ENCODE measurements around the gene BCAS3. TPM values are rescaled to one million over a fixed set of nuclear protein-coding genes. Genes with fewer than 3 reads are reported as not detected.

Gene BCAS3
- total and polyA plus RNA-seq, 2 donors (not counting 1 experiment from before 2014, with no cell fraction given) = 13.9 to 73.4 TPM

GRCh38 chr17:60747069-60747808 lies 69.6 kb downstream of the BCAS3 start:
- H3K4me3 ChIP-seq (ENCODE audit: control extremely low read depth in 1 of 5, extremely low read depth in 1 of 5, insufficient read depth in 1 of 5, low read depth in 2 of 5, low read length in 4 of 5) = no peak overlapping the region
- no peak overlapping the region for H3K9ac ChIP-seq (ENCODE audit: low read length)
- Mint-ChIP-seq H3K27ac (no peak overlapping the region), H3K27me3 (no peaks in the 10 kb centered on the region), H3K9me3 (ENCODE audit: insufficient read depth) (no peaks in the 10 kb centered on the region), H3K4me3 (no peak overlapping the region), H3K4me1 (peaks cover 10% of the 10 kb centered on the region)
- no peak overlapping the region for H3K4me2 ChIP-seq (replicated peaks; ENCODE audit: low read depth, low read length, poor library complexity, severe bottlenecking)
- H3K27ac ChIP-seq (ENCODE audit: low read length in 2 of 2) = no peak overlapping the region
- DNase-seq (no peak), ATAC-seq (ENCODE audit: low read depth) (no peak)
- intact Hi-C loops (cut with micrococcal nuclease) = no loop called here
- H3K27me3 ChIP-seq (replicated peaks in 1 of 4; ENCODE audit: control extremely low read depth in 1 of 4, control insufficient read depth in 3 of 4, insufficient read depth in 4 of 4, low read length in 3 of 4) = no peaks in the 10 kb centered on the region
- POLR2A ChIA-PET = no interaction called here
- H3K4me1 ChIP-seq (ENCODE audit: control insufficient read depth in 2 of 2, insufficient read depth in 2 of 2, low read length in 2 of 2) = peaks cover 0 to 7% of the 10 kb centered on the region in 2 donors
- H3K9me3 ChIP-seq (ENCODE audit: control extremely low read depth in 1 of 3, control insufficient read depth in 2 of 3, insufficient read depth in 1 of 3, low read length in 2 of 3) = peaks cover 0 to 2% (median 0%) of the 10 kb centered on the region in 3 donors
- no peaks in the 10 kb centered on the region for H4K20me1 ChIP-seq (ENCODE audit: control insufficient read depth, insufficient read depth, low read length, poor library complexity, severe bottlenecking)
- CTCF ChIA-PET = no interaction called here
- H2AFZ ChIP-seq (ENCODE audit: insufficient read depth, low read depth, low read length, poor library complexity, severe bottlenecking) = no peak overlapping the region
- H3K79me2 ChIP-seq (ENCODE audit: control insufficient read depth, insufficient read depth, low read length) = no peaks in the 10 kb centered on the region
- TF ChIP-seq CTCF (IDR thresholded peaks at IDR 0.05) = no peak
- no peak for TF ChIP-seq EZH2 (IDR thresholded peaks at IDR 0.05; ENCODE audit: borderline replicate concordance, insufficient read depth, low read depth, low read length, poor library complexity, severe bottlenecking)
- WGBS (ENCODE audit: insufficient coverage) = 60% methylated on average over 1 of the region's 5 CpGs
- peaks cover 0 to 1% of the 10 kb centered on the region in 2 experiments for H3K36me3 ChIP-seq (replicated peaks in 1 of 2; ENCODE audit: control extremely low read depth in 1 of 2, control insufficient read depth in 1 of 2, extremely low read depth in 1 of 2, insufficient read depth in 2 of 2, low read length in 1 of 2)

- WGBS (ENCODE audit: insufficient coverage) = no CpG with 5 or more reads among the region's 2 CpGs
- Mint-ChIP-seq H3K4me3 (no peak overlapping the region), H3K9me3 (ENCODE audit: insufficient read depth) (no peaks in the 10 kb centered on the region), H3K4me1 (peaks cover 10% of the 10 kb centered on the region), H3K27me3 (no peaks in the 10 kb centered on the region), H3K27ac (no peak overlapping the region)
- Histone ChIP-seq H3K4me1 (ENCODE audit: control insufficient read depth in 2 of 2, insufficient read depth in 2 of 2, low read length in 2 of 2) (peaks cover 0 to 7% of the 10 kb centered on the region in 2 donors), H3K79me2 (ENCODE audit: control insufficient read depth, insufficient read depth, low read length) (no peaks in the 10 kb centered on the region), H2AFZ (ENCODE audit: insufficient read depth, low read depth, low read length, poor library complexity, severe bottlenecking) (no peak overlapping the region), H3K4me3 (ENCODE audit: control extremely low read depth in 1 of 5, extremely low read depth in 1 of 5, insufficient read depth in 1 of 5, low read depth in 2 of 5, low read length in 4 of 5) (no peak overlapping the region), H3K36me3 (replicated peaks in 1 of 2; ENCODE audit: control extremely low read depth in 1 of 2, control insufficient read depth in 1 of 2, extremely low read depth in 1 of 2, insufficient read depth in 2 of 2, low read length in 1 of 2) (peaks cover 0 to 1% of the 10 kb centered on the region in 2 experiments), H4K20me1 (ENCODE audit: control insufficient read depth, insufficient read depth, low read length, poor library complexity, severe bottlenecking) (no peaks in the 10 kb centered on the region), H3K9me3 (ENCODE audit: control extremely low read depth in 1 of 3, control insufficient read depth in 2 of 3, insufficient read depth in 1 of 3, low read length in 2 of 3) (peaks cover 0 to 2% (median 0%) of the 10 kb centered on the region in 3 donors), H3K9ac (ENCODE audit: low read length) (no peak overlapping the region), H3K4me2 (replicated peaks; ENCODE audit: low read depth, low read length, poor library complexity, severe bottlenecking) (no peak overlapping the region), H3K27ac (ENCODE audit: low read length in 2 of 2) (no peak overlapping the region), H3K27me3 (replicated peaks in 1 of 4; ENCODE audit: control extremely low read depth in 1 of 4, control insufficient read depth in 3 of 4, insufficient read depth in 4 of 4, low read length in 3 of 4) (no peaks in the 10 kb centered on the region)
- ATAC-seq (ENCODE audit: low read depth) (no peak), DNase-seq (no peak)
- TF ChIP-seq EZH2 (IDR thresholded peaks at IDR 0.05; ENCODE audit: borderline replicate concordance, insufficient read depth, low read depth, low read length, poor library complexity, severe bottlenecking) = no peak
- no peak for TF ChIP-seq CTCF (IDR thresholded peaks at IDR 0.05)
- ChIA-PET CTCF (no interaction called here), POLR2A (no interaction called here)
- intact Hi-C loops (cut with micrococcal nuclease) = no loop called here
Measured at GRCh38 chr17:60748204-60748603, 70.6 kb downstream of the BCAS3 start.
